SK-N-SH (cell line): ENCODE results near the gene UST.

Experiments
- NRF1 ChIP-seq: IDR thresholded peaks from 2 replicates; pipeline ENCODE4 v1.6.1; 2012; ENCODE audit warnings: low read depth, mild to moderate bottlenecking, low read length
- TF ChIP-seq, protein P1 (sequence below): IDR thresholded peaks from 2 replicates; pipeline ENCODE4 v1.6.1; 2012; ENCODE audit warnings: mild to moderate bottlenecking, low read depth, low read length, moderate library complexity

DNA sequence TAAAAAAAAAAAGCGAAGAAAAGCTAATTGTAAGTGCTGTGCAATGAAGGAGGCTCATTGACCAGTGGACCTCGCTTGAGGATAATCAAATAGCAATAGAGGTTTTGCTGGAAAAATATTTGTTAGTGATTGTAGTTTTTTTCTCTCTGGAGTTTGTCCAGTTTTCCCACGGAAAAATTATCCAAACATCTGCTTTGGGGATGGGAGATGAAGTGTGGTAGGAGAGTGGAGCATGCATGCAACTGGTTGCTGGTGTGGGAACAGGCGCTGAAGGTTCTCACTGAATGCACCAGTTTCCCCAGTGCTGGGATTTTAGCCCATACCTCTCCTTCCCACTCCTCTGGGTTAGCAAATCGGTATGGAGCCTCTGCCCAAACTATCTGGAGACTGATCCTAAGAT, 288.9 kb downstream of the UST start:
- TF ChIP-seq, protein P1, sequence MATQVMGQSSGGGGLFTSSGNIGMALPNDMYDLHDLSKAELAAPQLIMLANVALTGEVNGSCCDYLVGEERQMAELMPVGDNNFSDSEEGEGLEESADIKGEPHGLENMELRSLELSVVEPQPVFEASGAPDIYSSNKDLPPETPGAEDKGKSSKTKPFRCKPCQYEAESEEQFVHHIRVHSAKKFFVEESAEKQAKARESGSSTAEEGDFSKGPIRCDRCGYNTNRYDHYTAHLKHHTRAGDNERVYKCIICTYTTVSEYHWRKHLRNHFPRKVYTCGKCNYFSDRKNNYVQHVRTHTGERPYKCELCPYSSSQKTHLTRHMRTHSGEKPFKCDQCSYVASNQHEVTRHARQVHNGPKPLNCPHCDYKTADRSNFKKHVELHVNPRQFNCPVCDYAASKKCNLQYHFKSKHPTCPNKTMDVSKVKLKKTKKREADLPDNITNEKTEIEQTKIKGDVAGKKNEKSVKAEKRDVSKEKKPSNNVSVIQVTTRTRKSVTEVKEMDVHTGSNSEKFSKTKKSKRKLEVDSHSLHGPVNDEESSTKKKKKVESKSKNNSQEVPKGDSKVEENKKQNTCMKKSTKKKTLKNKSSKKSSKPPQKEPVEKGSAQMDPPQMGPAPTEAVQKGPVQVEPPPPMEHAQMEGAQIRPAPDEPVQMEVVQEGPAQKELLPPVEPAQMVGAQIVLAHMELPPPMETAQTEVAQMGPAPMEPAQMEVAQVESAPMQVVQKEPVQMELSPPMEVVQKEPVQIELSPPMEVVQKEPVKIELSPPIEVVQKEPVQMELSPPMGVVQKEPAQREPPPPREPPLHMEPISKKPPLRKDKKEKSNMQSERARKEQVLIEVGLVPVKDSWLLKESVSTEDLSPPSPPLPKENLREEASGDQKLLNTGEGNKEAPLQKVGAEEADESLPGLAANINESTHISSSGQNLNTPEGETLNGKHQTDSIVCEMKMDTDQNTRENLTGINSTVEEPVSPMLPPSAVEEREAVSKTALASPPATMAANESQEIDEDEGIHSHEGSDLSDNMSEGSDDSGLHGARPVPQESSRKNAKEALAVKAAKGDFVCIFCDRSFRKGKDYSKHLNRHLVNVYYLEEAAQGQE = no peak
- no peak for TF ChIP-seq NRF1
